Stomach smooth muscle (tissue), 2 donors: ENCODE data around the gene LRRC47.

Experiments
- H3K27ac ChIP-seq: one replicate; pipeline ENCODE4 v1.7.0; 2013; ENCODE audit warnings: mild to moderate bottlenecking, low read length, inconsistent platforms
- H3K27me3 ChIP-seq, 2 donors: one replicate each; pipeline ENCODE4 v1.7.0; 2013; ENCODE audit warnings: low read length in 2 of 2; ENCODE audit not compliant: insufficient read depth in 2 of 2, control insufficient read depth in 1 of 2
- H3K36me3 ChIP-seq, 2 donors: one replicate each; pipeline ENCODE4 v1.7.0; 2013; ENCODE audit warnings: low read length in 2 of 2; ENCODE audit not compliant: control insufficient read depth in 2 of 2, insufficient read depth in 2 of 2
- H3K4me1 ChIP-seq: one replicate; pipeline ENCODE4 v1.7.0; 2013; ENCODE audit warnings: low read length; ENCODE audit not compliant: control insufficient read depth, insufficient read depth
- H3K4me3 ChIP-seq, 2 donors: one replicate each; pipeline ENCODE4 v1.7.0; 2013; ENCODE audit warnings: low read length in 2 of 2
- H3K9ac ChIP-seq, 2 donors: one replicate each; pipeline ENCODE4 v1.7.0; 2013; ENCODE audit warnings: low read length in 2 of 2, mild to moderate bottlenecking in 1 of 2
- H3K9me3 ChIP-seq, 2 donors: one replicate each; pipeline ENCODE4 v1.7.0; 2013; ENCODE audit warnings: low read length in 2 of 2; ENCODE audit not compliant: control insufficient read depth in 2 of 2
- donor health status: healthy.
- donor health status: Pancreatic carcinoma.

Gene LRRC47

GRCh38 chr1:3771108-3772026 is 24.9 kb downstream of the LRRC47 start:
- Histone ChIP-seq H3K9me3 (no peaks in the 10 kb centered on the region), H3K4me3 (peak overlapping the region; percentile 70 to 74), H3K36me3 (no peaks in the 10 kb centered on the region), H3K4me1 (peaks cover 33% of the 10 kb centered on the region), H3K27me3 (no peaks in the 10 kb centered on the region), H3K9ac (peak overlapping the region; percentile 58 to 60), H3K27ac (no peak overlapping the region)

GRCh38 chr1:3770047-3770765 is 26.1 kb downstream of the LRRC47 start:
- no peaks in the 10 kb centered on the region for H3K27me3 ChIP-seq
- H3K4me3 ChIP-seq, result no peak overlapping the region
- H3K4me1 ChIP-seq, result peaks cover 30% of the 10 kb centered on the region

GRCh38 chr1:3768811-3769390 is 27.4 kb downstream of the LRRC47 start:
- H3K9me3 ChIP-seq, result no peaks in the 10 kb centered on the region
- peaks cover 28% of the 10 kb centered on the region for H3K4me1 ChIP-seq
- H3K36me3 ChIP-seq, result no peaks in the 10 kb centered on the region
- H3K27me3 ChIP-seq, result peaks cover 0 to 2% of the 10 kb centered on the region in 2 donors
- H3K9ac ChIP-seq, result no peak overlapping the region
- H3K27ac ChIP-seq, result no peak overlapping the region
- no peak overlapping the region for H3K4me3 ChIP-seq

More at GRCh38 chr1:3770047-3770765, 26.1 kb downstream of the LRRC47 start:
- H3K9ac ChIP-seq, result no peak overlapping the region
- H3K9me3 ChIP-seq, result no peaks in the 10 kb centered on the region
- no peaks in the 10 kb centered on the region for H3K36me3 ChIP-seq
- H3K27ac ChIP-seq, result no peak overlapping the region

GRCh38 chr1:3767328-3767925 is 28.9 kb downstream of the LRRC47 start:
- Histone ChIP-seq H3K4me3 (no peak overlapping the region), H3K9me3 (no peaks in the 10 kb centered on the region), H3K36me3 (no peaks in the 10 kb centered on the region), H3K27ac (no peak overlapping the region), H3K4me1 (peaks cover 16% of the 10 kb centered on the region), H3K9ac (no peak overlapping the region), H3K27me3 (peaks cover 2 to 7% of the 10 kb centered on the region in 2 donors)

- Histone ChIP-seq H3K4me3 (no peak overlapping the region), H3K9ac (no peak overlapping the region), H3K36me3 (no peaks in the 10 kb centered on the region), H3K27ac (no peak overlapping the region), H3K9me3 (no peaks in the 10 kb centered on the region), H3K27me3 (peaks cover 9 to 15% of the 10 kb centered on the region in 2 donors), H3K4me1 (no peaks in the 10 kb centered on the region)
Measured at GRCh38 chr1:3763351-3764125, 32.8 kb downstream of the LRRC47 start.

- Histone ChIP-seq H3K36me3 (no peaks in the 10 kb centered on the region), H3K4me1 (no peaks in the 10 kb centered on the region), H3K4me3 (no peak overlapping the region), H3K9me3 (no peaks in the 10 kb centered on the region), H3K27me3 (peaks cover 9 to 15% of the 10 kb centered on the region in 2 donors), H3K27ac (no peak overlapping the region), H3K9ac (no peak overlapping the region)
Measured at GRCh38 chr1:3762873-3763228, 33.4 kb downstream of the LRRC47 start.

- H3K27me3 ChIP-seq, result peaks cover 9 to 15% of the 10 kb centered on the region in 2 donors
- no peak overlapping the region for H3K27ac ChIP-seq
- H3K9me3 ChIP-seq, result no peaks in the 10 kb centered on the region
- no peak overlapping the region for H3K4me3 ChIP-seq
- H3K4me1 ChIP-seq, result no peaks in the 10 kb centered on the region
- H3K9ac ChIP-seq, result no peak overlapping the region
- H3K36me3 ChIP-seq, result no peaks in the 10 kb centered on the region
Measured at GRCh38 chr1:3762151-3762872, 34.0 kb downstream of the LRRC47 start.

GRCh38 chr1:3761296-3762010 is 34.8 kb downstream of the LRRC47 start:
- H3K4me1 ChIP-seq, result no peaks in the 10 kb centered on the region
- H3K4me3 ChIP-seq, result no peak overlapping the region
- H3K27me3 ChIP-seq, result peaks cover 9 to 15% of the 10 kb centered on the region in 2 donors
- H3K9ac ChIP-seq, result no peak overlapping the region
- H3K27ac ChIP-seq, result no peak overlapping the region
- no peaks in the 10 kb centered on the region for H3K9me3 ChIP-seq
- H3K36me3 ChIP-seq, result no peaks in the 10 kb centered on the region

GRCh38 chr1:3759796-3760195 is 36.5 kb downstream of the LRRC47 start:
- Histone ChIP-seq H3K9me3 (no peaks in the 10 kb centered on the region), H3K27ac (no peak overlapping the region), H3K4me1 (no peaks in the 10 kb centered on the region), H3K4me3 (no peak overlapping the region), H3K9ac (no peak overlapping the region), H3K36me3 (no peaks in the 10 kb centered on the region), H3K27me3 (peaks cover 12 to 17% of the 10 kb centered on the region in 2 donors)
